GM21619 (cell line): Measurements from ENCODE around the gene SELP.

Experiments used
- ATAC-seq: cut with Tn5 transposase; IDR thresholded peaks from one replicate; pipeline ENCODE4 v1.9.1; 2021; ENCODE audit not compliant: unreplicated experiment

Gene SELP

GRCh38 chr1:169577981-169578738 lies 51.8 kb downstream of the SELP start:
- ATAC-seq: no peak

GRCh38 chr1:169576935-169577331 lies 53.0 kb downstream of the SELP start:
- no peak for ATAC-seq

GRCh38 chr1:169576241-169576934 lies 53.5 kb downstream of the SELP start:
- ATAC-seq: no peak

GRCh38 chr1:169574336-169574735 lies 55.6 kb downstream of the SELP start:
- ATAC-seq: no peak

- no peak for ATAC-seq
Observed at GRCh38 chr1:169572187-169572586, 57.7 kb downstream of the SELP start.

GRCh38 chr1:169571450-169571849 lies 58.5 kb downstream of the SELP start:
- no peak for ATAC-seq

GRCh38 chr1:169570172-169570574 lies 59.8 kb downstream of the SELP start:
- no peak for ATAC-seq

- ATAC-seq: no peak
Observed at GRCh38 chr1:169568497-169568896, 61.4 kb downstream of the SELP start.

GRCh38 chr1:169565335-169566271 lies 64.3 kb downstream of the SELP start:
- no peak for ATAC-seq

- ATAC-seq: no peak
Observed at GRCh38 chr1:169563650-169564049, 66.3 kb downstream of the SELP start.

- ATAC-seq: no peak
Observed at GRCh38 chr1:169563019-169563615, 66.8 kb downstream of the SELP start.

GRCh38 chr1:169561692-169562091 lies 68.2 kb downstream of the SELP start:
- no peak for ATAC-seq

GRCh38 chr1:169557131-169557530 lies 72.8 kb downstream of the SELP start:
- ATAC-seq: no peak

GRCh38 chr1:169550294-169550693 lies 79.6 kb downstream of the SELP start:
- ATAC-seq: no peak

- ATAC-seq: no peak
Observed at GRCh38 chr1:169548282-169548681, 81.6 kb downstream of the SELP start.

GRCh38 chr1:169546087-169546995 lies 83.6 kb downstream of the SELP start:
- ATAC-seq: peak; percentile 65

- ATAC-seq: no peak
Observed at GRCh38 chr1:169545472-169545871, 84.5 kb downstream of the SELP start.

- ATAC-seq: no peak
Observed at GRCh38 chr1:169538998-169539871, 90.7 kb downstream of the SELP start.
